ENCODE data around the gene NLN.
"Not testable (repeated sequence)": the region's sequence is repeated elsewhere in the genome, so short reads cannot be mapped to it uniquely, and the experiment has no call there.

Gene NLN

GRCh38 chr5:65734196-65734775 is 12.3 kb downstream of the NLN start:
- DNase-seq = not testable (repeated sequence)

- DNase-seq = no peak
These were observed 12.9 kb downstream of the NLN start for GRCh38 chr5:65734921-65735320.

GRCh38 chr5:65736011-65736410 is 14.0 kb downstream of the NLN start:
- no peak for DNase-seq

GRCh38 chr5:65737842-65738241 is 15.8 kb downstream of the NLN start:
- DNase-seq = no peak

GRCh38 chr5:65738305-65738704 is 16.3 kb downstream of the NLN start:
- no peak for DNase-seq

GRCh38 chr5:65739162-65739561 is 17.2 kb downstream of the NLN start:
- DNase-seq = no peak

- DNase-seq = no peak
These were observed 20.7 kb downstream of the NLN start for GRCh38 chr5:65742565-65743231.

GRCh38 chr5:65749221-65749844 is 27.3 kb downstream of the NLN start:
- no peak for DNase-seq

- DNase-seq = no peak
These were observed 28.0 kb downstream of the NLN start for GRCh38 chr5:65749956-65750355.

GRCh38 chr5:65750938-65751337 is 28.9 kb downstream of the NLN start:
- no peak for DNase-seq

- DNase-seq = no peak
These were observed 31.2 kb downstream of the NLN start for GRCh38 chr5:65753189-65753588.

- DNase-seq = no peak
These were observed 36.6 kb downstream of the NLN start for GRCh38 chr5:65758546-65759144.

- peak; percentile 36 for DNase-seq
These were observed 38.7 kb downstream of the NLN start for GRCh38 chr5:65760504-65761275.

- no peak for DNase-seq
These were observed 40.2 kb downstream of the NLN start for GRCh38 chr5:65762234-65762633.

- no peak for DNase-seq
These were observed 43.6 kb downstream of the NLN start for GRCh38 chr5:65765582-65765981.

GRCh38 chr5:65766175-65766574 is 44.2 kb downstream of the NLN start:
- no peak for DNase-seq

GRCh38 chr5:65766781-65767180 is 44.8 kb downstream of the NLN start:
- DNase-seq = no peak

- DNase-seq = no peak
These were observed 45.6 kb downstream of the NLN start for GRCh38 chr5:65767565-65767964.

GRCh38 chr5:65768723-65769346 is 46.8 kb downstream of the NLN start:
- no peak for DNase-seq

- no peak for DNase-seq
These were observed 47.5 kb downstream of the NLN start for GRCh38 chr5:65769539-65769938.

GRCh38 chr5:65771266-65771665 is 49.3 kb downstream of the NLN start:
- DNase-seq = no peak

GRCh38 chr5:65772963-65773362 is 51.0 kb downstream of the NLN start:
- not testable (repeated sequence) for DNase-seq

GRCh38 chr5:65774346-65774745 is 52.3 kb downstream of the NLN start:
- no peak for DNase-seq
